H1 (cell line): ENCODE results near the gene RIMS3. TPM values are rescaled to one million over a fixed set of nuclear protein-coding genes. Genes with fewer than 3 reads are reported as not detected.

ENCODE experiments used
- CBX5 ChIP-seq: fragments of 300-800, 300-1000 bp; sonication (generic); IDR thresholded peaks from 2 replicates; pipeline ENCODE4 v1.7.1; 2016; ENCODE audit warnings: antibody characterized with exemption, low read length, low read depth
- CEBPB ChIP-seq: IDR thresholded peaks from 2 replicates; pipeline ENCODE4 v1.6.1; 2012; ENCODE audit warnings: low read depth, low read length
- CREB1 ChIP-seq: IDR thresholded peaks from 2 replicates; pipeline ENCODE4 v1.6.1; 2012; ENCODE audit warnings: inconsistent platforms
- RBBP5 ChIP-seq: IDR thresholded peaks from 2 replicates; pipeline ENCODE4 v1.7.1; 2012; ENCODE audit warnings: low read depth, mild to moderate bottlenecking, inconsistent platforms, low read length, moderate library complexity, borderline replicate concordance
- SIRT6 ChIP-seq: IDR thresholded peaks from one replicate; pipeline ENCODE4 v1.7.1; 2012; ENCODE audit warnings: low read length, inconsistent platforms
- TEAD4 ChIP-seq: IDR thresholded peaks from 2 replicates; pipeline ENCODE4 v1.6.1; 2012; ENCODE audit warnings: low read depth, low read length, inconsistent platforms, mixed read lengths
- polyA plus RNA-seq, 7 experiments: library from polyadenylated mRNA; depleted of rRNA in 3 of 7; stranded (reverse) in 5 of 7; unstranded in 2 of 7; fragments of >200 nt in 5 of 7; fragments of 200-250 nt in 2 of 7; gene quantifications; 1 replicate in 5 of 7; 2 replicates in 1 of 7; 4 replicates in 1 of 7; pipeline versions ENCODE4 v1.2.1 to v1.2.3, GENCODE V29; 2011 to 2013; ENCODE audit warnings: missing spikeins in 2 of 7, mixed read lengths in 2 of 7
- total RNA-seq: library from RNA; stranded (reverse); fragmentation: NEBNext Ultra II Directional; extraction: Animal tissue kit (Norgen Biotek cat#: 25700); gene quantifications from 2 replicates; pipeline ENCODE4 v1.2.1, GENCODE V29; 2021
- TF ChIP-seq, protein P1 (sequence below), 3 experiments: IDR thresholded peaks; 1 replicate in 2 of 3; 2 replicates in 1 of 3; pipeline versions ENCODE4 v1.5.1 to v1.6.1; 2011; ENCODE audit warnings: low read length in 3 of 3, mild to moderate bottlenecking in 3 of 3, inconsistent platforms in 2 of 3, low read depth in 1 of 3, moderate library complexity in 1 of 3; ENCODE audit not compliant: insufficient read depth in 1 of 3; ENCODE audit errors: control extremely low read depth in 1 of 3

RIMS3 gene
- total and polyA plus RNA-seq, 2 of the 8 experiments (the other 6 are each of a cell fraction or from before 2014, with no cell fraction given), result 13.3 to 20.6 TPM

- TF ChIP-seq, protein P1, sequence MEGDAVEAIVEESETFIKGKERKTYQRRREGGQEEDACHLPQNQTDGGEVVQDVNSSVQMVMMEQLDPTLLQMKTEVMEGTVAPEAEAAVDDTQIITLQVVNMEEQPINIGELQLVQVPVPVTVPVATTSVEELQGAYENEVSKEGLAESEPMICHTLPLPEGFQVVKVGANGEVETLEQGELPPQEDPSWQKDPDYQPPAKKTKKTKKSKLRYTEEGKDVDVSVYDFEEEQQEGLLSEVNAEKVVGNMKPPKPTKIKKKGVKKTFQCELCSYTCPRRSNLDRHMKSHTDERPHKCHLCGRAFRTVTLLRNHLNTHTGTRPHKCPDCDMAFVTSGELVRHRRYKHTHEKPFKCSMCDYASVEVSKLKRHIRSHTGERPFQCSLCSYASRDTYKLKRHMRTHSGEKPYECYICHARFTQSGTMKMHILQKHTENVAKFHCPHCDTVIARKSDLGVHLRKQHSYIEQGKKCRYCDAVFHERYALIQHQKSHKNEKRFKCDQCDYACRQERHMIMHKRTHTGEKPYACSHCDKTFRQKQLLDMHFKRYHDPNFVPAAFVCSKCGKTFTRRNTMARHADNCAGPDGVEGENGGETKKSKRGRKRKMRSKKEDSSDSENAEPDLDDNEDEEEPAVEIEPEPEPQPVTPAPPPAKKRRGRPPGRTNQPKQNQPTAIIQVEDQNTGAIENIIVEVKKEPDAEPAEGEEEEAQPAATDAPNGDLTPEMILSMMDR (IDR thresholded peaks at IDR 0.05; ENCODE audit: control extremely low read depth in 1 of 3, insufficient read depth in 1 of 3, low read depth in 1 of 3, low read length in 3 of 3), result no peak
- TF ChIP-seq TEAD4, result no peak
- TF ChIP-seq RBBP5, result no peak
- no peak for TF ChIP-seq CREB1
- TF ChIP-seq SIRT6, result no peak
- no peak for TF ChIP-seq CEBPB
- no peak for TF ChIP-seq CBX5
- TF ChIP-seq, all 59 proteins: peak for 0
Measured at GRCh38 chr1:40636777-40637176, 28.7 kb downstream of the RIMS3 start (continued).
